SK-N-SH treated with all-trans-retinoic acid at 6 μM for 48 hours (cell line): ENCODE results near the gene MMP24OS.

Source experiments
- ARNTL ChIP-seq: fragments of 450-650 bp; formaldehyde crosslinking; IDR thresholded peaks from 2 replicates; pipeline ENCODE4 v1.5.0; 2020; ENCODE audit warnings: low read depth, mild to moderate bottlenecking, moderate library complexity, borderline replicate concordance
- ISL1 ChIP-seq: fragments of 250-450 bp; sonication (Bioruptor Pico); IDR thresholded peaks from 2 replicates; pipeline ENCODE4 v2.1.2; 2022; ENCODE audit warnings: mild to moderate bottlenecking, moderate library complexity
- OSR1 ChIP-seq: fragments of 250-450 bp; sonication (Bioruptor Pico); IDR thresholded peaks from 2 replicates; pipeline ENCODE4 v1.8.0; 2022; ENCODE audit warnings: moderate library complexity, mild to moderate bottlenecking, inconsistent platforms
- RARB ChIP-seq: fragments of 250-450 bp; sonication (Bioruptor Pico); IDR thresholded peaks from 2 replicates; pipeline ENCODE4 v1.8.0; 2021; ENCODE audit warnings: mild to moderate bottlenecking, moderate library complexity
- SNAI2 ChIP-seq: fragments of 250-450 bp; sonication (Bioruptor Pico); IDR thresholded peaks from 2 replicates; pipeline ENCODE4 v1.5.0; 2020; ENCODE audit warnings: mild to moderate bottlenecking, moderate library complexity
- ZC3H10 ChIP-seq: fragments of 250-450 bp; sonication (Bioruptor Pico); IDR thresholded peaks from 2 replicates; pipeline ENCODE4 v1.5.1; 2021; ENCODE audit warnings: mild to moderate bottlenecking, moderate library complexity
- ZFP3 ChIP-seq: fragments of 250-450 bp; sonication (Bioruptor Pico); IDR thresholded peaks from 2 replicates; pipeline ENCODE4 v1.5.0; 2020; ENCODE audit warnings: mild to moderate bottlenecking, moderate library complexity
- ZFP30 ChIP-seq: fragments of 450-650 bp; formaldehyde crosslinking; IDR thresholded peaks from 2 replicates; pipeline ENCODE4 v1.5.0; 2022; ENCODE audit warnings: mild to moderate bottlenecking, moderate library complexity
- ZNF565 ChIP-seq: fragments of 450-650 bp; formaldehyde crosslinking; conservative IDR thresholded peaks from 2 replicates; pipeline ENCODE4 v1.5.0; 2020; ENCODE audit warnings: low read depth, mild to moderate bottlenecking, moderate library complexity
- ZNF8 ChIP-seq: fragments of 450-650 bp; formaldehyde crosslinking; IDR thresholded peaks from 2 replicates; pipeline ENCODE4 v1.5.0; 2020; ENCODE audit warnings: mild to moderate bottlenecking, moderate library complexity
- TF ChIP-seq, protein P1 (sequence below): fragments of 250-450 bp; sonication (Bioruptor Pico); IDR thresholded peaks from 2 replicates; pipeline ENCODE4 v1.5.1; 2021; ENCODE audit warnings: mild to moderate bottlenecking, moderate library complexity
- TF ChIP-seq, protein P2 (sequence below): fragments of 250-450 bp; sonication (Bioruptor Pico); IDR thresholded peaks from 2 replicates; pipeline ENCODE4 v1.5.1; 2020; ENCODE audit warnings: low read depth, mild to moderate bottlenecking, moderate library complexity
- TF ChIP-seq, protein P3 (sequence below): fragments of 250-450 bp; sonication (Bioruptor Pico); IDR thresholded peaks from 2 replicates; pipeline ENCODE4 v1.8.0; 2020; ENCODE audit warnings: mild to moderate bottlenecking, moderate library complexity, borderline replicate concordance

DNA sequence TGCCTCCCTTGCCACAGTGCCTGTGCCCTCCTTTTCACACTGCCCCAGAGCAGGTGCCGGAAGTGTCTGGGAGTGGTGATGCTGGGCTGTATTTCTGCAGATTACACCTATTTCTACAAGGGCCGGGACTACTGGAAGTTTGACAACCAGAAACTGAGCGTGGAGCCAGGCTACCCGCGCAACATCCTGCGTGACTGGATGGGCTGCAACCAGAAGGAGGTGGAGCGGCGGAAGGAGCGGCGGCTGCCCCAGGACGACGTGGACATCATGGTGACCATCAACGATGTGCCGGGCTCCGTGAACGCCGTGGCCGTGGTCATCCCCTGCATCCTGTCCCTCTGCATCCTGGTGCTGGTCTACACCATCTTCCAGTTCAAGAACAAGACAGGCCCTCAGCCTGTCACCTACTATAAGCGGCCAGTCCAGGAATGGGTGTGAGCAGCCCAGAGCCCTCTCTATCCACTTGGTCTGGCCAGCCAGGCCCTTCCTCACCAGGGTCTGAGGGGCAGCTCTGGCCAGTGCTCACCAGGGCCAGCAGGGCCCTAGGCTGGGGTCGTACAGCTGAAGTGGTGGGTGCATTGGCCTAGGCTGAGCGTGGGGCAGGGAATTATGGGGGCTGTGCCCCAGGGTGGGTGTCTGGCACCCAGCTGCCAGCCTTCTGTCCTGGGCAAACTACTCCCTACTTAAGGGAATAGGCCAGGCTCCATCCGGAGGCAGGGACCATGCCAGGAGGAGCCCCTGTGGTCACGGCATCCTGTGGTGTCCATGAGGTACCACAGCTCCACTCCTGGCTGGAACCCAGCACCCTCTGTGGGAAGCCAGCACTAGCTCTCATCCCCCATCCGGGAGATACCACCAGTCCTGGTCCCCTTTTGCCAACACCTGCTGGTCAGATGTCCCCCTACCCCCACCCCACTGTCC lies 3.5 kb downstream of the MMP24OS start:
- TF ChIP-seq ZC3H10 (CRISPR knock-in tag) = no peak
- no peak for TF ChIP-seq ARNTL
- no peak for TF ChIP-seq ISL1 (CRISPR knock-in tag)
- TF ChIP-seq, protein P1, sequence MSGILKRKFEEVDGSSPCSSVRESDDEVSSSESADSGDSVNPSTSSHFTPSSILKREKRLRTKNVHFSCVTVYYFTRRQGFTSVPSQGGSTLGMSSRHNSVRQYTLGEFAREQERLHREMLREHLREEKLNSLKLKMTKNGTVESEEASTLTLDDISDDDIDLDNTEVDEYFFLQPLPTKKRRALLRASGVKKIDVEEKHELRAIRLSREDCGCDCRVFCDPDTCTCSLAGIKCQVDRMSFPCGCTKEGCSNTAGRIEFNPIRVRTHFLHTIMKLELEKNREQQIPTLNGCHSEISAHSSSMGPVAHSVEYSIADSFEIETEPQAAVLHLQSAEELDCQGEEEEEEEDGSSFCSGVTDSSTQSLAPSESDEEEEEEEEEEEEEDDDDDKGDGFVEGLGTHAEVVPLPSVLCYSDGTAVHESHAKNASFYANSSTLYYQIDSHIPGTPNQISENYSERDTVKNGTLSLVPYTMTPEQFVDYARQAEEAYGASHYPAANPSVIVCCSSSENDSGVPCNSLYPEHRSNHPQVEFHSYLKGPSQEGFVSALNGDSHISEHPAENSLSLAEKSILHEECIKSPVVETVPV (CRISPR knock-in tag) = no peak
- no peak for TF ChIP-seq OSR1 (CRISPR knock-in tag)
- TF ChIP-seq ZNF8 (CRISPR knock-in tag) = no peak
- TF ChIP-seq ZFP3 (CRISPR knock-in tag) = no peak
- TF ChIP-seq SNAI2 (CRISPR knock-in tag) = no peak
- TF ChIP-seq, protein P2, sequence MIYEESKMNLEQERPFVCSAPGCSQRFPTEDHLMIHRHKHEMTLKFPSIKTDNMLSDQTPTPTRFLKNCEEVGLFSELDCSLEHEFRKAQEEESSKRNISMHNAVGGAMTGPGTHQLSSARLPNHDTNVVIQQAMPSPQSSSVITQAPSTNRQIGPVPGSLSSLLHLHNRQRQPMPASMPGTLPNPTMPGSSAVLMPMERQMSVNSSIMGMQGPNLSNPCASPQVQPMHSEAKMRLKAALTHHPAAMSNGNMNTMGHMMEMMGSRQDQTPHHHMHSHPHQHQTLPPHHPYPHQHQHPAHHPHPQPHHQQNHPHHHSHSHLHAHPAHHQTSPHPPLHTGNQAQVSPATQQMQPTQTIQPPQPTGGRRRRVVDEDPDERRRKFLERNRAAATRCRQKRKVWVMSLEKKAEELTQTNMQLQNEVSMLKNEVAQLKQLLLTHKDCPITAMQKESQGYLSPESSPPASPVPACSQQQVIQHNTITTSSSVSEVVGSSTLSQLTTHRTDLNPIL = no peak
- TF ChIP-seq ZFP30 (CRISPR knock-in tag) = no peak
- TF ChIP-seq, protein P3, sequence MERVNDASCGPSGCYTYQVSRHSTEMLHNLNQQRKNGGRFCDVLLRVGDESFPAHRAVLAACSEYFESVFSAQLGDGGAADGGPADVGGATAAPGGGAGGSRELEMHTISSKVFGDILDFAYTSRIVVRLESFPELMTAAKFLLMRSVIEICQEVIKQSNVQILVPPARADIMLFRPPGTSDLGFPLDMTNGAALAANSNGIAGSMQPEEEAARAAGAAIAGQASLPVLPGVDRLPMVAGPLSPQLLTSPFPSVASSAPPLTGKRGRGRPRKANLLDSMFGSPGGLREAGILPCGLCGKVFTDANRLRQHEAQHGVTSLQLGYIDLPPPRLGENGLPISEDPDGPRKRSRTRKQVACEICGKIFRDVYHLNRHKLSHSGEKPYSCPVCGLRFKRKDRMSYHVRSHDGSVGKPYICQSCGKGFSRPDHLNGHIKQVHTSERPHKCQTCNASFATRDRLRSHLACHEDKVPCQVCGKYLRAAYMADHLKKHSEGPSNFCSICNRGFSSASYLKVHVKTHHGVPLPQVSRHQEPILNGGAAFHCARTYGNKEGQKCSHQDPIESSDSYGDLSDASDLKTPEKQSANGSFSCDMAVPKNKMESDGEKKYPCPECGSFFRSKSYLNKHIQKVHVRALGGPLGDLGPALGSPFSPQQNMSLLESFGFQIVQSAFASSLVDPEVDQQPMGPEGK (CRISPR knock-in tag) = no peak
- TF ChIP-seq ZNF565 = no peak
- no peak for TF ChIP-seq RARB
